ENCODE measurements around the gene BANF1.

DNA sequence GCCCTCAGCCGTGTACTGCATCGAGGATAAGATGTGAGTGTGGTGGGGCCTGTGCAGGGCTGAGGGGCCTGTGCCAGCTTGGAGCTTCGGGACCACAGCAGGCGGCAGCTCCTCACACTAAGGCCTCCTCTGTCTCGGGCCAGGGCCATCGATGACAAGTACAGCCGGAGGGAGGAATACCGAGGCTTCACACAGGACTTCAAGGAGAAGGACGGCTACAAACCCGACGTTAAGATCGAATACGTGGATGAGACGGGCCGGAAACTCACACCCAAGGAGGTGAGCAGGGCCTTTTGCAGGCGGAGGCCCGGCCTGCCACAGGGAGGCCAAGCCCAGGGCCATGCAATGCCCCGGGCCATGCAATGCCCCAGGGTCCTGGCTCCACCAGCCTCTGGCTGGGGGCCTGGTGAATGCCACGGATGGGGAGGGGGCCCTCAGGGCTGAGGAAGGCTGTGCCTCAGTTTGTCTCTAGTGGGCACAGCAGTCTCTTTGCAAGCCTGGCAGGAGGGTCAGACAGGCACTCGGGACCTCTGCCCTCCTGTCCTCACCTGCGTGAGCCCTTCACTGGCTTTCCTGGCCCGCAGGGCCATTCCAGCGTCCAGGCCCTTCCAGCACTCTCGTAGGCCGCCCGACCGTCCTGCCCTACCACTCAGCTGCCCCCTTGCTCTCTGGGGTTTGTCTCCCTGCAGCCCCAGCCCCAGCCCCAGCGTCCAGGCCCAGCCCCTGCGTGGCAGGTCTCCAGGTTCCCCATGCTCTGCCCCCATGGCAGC lies 24.5 kb upstream of the BANF1 start:
- TF ChIP-seq, protein P1, sequence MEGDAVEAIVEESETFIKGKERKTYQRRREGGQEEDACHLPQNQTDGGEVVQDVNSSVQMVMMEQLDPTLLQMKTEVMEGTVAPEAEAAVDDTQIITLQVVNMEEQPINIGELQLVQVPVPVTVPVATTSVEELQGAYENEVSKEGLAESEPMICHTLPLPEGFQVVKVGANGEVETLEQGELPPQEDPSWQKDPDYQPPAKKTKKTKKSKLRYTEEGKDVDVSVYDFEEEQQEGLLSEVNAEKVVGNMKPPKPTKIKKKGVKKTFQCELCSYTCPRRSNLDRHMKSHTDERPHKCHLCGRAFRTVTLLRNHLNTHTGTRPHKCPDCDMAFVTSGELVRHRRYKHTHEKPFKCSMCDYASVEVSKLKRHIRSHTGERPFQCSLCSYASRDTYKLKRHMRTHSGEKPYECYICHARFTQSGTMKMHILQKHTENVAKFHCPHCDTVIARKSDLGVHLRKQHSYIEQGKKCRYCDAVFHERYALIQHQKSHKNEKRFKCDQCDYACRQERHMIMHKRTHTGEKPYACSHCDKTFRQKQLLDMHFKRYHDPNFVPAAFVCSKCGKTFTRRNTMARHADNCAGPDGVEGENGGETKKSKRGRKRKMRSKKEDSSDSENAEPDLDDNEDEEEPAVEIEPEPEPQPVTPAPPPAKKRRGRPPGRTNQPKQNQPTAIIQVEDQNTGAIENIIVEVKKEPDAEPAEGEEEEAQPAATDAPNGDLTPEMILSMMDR (conservative IDR thresholded peaks at IDR 0.05; ENCODE audit: low read depth, low read length): no peak
- no peak for TF ChIP-seq EZH2 (IDR thresholded peaks at IDR 0.05; ENCODE audit: low read length, unreplicated experiment)

Data from PC-3 (cell line).